Activated T-cell treated with anti-CD3 and anti-CD28 coated beads, Interleukin-2, amount 50 U/mL, for 72 hours (primary cell): ENCODE results near the gene GPM6B. TPM values are rescaled to one million over a fixed set of nuclear protein-coding genes. Genes with fewer than 3 reads are reported as not detected.

Experiments used
- ATAC-seq, 2 donors: fragments of 150-1000 bp; cut with Tn5 transposase; replicated peaks in 1 of 2; 2 replicates each; pipeline ENCODE4 v1.10.0; 2021; ENCODE audit warnings: moderate library complexity in 2 of 2, mild to moderate bottlenecking in 1 of 2
- DNase-seq, 2 donors: peaks; one replicate each; pipeline ENCODE4 v3.0.0; 2021 to 2022; ENCODE audit warnings: mixed read lengths in 1 of 2
- H3K27ac Mint-ChIP-seq: one replicate; pipeline ENCODE4 v1.8.0; 2022; ENCODE audit warnings: mild to moderate bottlenecking, moderate library complexity, mixed read lengths
- H3K27me3 Mint-ChIP-seq: one replicate; pipeline ENCODE4 v1.8.0; 2022; ENCODE audit warnings: low read depth, mixed read lengths
- H3K36me3 Mint-ChIP-seq, 2 donors: one replicate each; pipeline ENCODE4 v1.8.0; 2022; ENCODE audit warnings: mixed read lengths in 2 of 2, mild to moderate bottlenecking in 1 of 2; ENCODE audit not compliant: insufficient read depth in 2 of 2
- H3K4me1 Mint-ChIP-seq: one replicate; pipeline ENCODE4 v1.8.0; 2022; ENCODE audit warnings: low read depth, mixed read lengths
- H3K4me3 Mint-ChIP-seq, 2 donors: one replicate each; pipeline ENCODE4 v1.8.0; 2022; ENCODE audit warnings: mild to moderate bottlenecking in 2 of 2, mixed read lengths in 2 of 2, moderate library complexity in 2 of 2
- H3K9me3 Mint-ChIP-seq, 2 donors: one replicate each; pipeline ENCODE4 v1.8.0; 2022; ENCODE audit warnings: mixed read lengths in 2 of 2
- total RNA-seq, 2 donors: library from RNA; stranded (reverse); gene quantifications; one replicate each; pipeline ENCODE4 v1.2.3, GENCODE V29; 2022

GPM6B gene, protein sequence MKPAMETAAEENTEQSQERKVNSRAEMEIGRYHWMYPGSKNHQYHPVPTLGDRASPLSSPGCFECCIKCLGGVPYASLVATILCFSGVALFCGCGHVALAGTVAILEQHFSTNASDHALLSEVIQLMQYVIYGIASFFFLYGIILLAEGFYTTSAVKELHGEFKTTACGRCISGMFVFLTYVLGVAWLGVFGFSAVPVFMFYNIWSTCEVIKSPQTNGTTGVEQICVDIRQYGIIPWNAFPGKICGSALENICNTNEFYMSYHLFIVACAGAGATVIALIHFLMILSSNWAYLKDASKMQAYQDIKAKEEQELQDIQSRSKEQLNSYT
- total RNA-seq, result not detected

DNA sequence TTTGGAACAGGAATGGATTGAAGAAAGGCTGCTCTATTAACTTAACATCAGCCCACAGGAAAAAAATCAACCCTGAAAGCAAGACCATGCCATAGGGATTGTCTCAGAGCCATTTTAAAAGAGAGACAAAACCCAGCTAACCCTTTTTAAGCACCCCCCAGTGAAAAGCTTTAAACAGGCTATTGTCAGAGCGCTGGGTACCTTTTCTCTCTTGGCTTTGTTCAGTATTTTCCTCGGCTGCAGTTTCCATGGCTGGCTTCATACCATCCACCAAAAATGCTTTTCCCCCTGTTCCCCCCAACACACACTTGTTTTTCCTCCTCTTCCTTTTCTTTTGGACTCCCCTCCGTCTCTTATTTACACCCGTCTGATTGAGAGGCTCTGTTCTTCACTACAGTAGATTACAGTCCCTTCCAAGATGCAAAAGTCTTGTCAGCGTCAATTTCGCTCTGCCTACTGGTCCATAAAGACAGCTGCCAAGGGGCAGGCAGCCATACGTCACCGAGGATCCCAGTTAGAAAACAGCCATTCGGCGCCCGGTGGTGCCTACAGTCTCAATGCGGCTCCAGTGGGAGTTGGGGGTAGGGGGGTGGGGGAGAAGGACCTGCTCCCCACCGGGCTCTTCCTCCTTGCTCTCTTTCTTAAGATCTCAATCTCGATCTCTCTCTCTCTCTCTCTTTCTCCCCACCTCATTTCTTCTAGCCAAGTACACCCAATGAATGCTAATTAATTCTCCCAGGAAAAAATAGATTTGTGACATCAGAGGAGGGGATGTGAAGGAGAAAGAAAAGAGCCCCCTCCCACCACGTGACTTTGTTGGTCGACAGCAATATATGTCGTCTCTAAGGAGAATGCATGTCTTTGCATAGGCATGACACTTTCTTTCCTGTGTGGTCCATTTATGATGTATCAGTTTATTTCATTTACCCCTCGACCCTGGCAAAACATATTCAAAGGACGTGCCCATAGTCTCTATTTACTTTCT is at the start of gene GPM6B:
TSS of gene GPM6B (minus strand) at position 451 of the 985 bp plus-strand sequence. CDS start at position 262, 189 bp downstream.
- Mint-ChIP-seq H3K4me1 (no peaks in the 10 kb centered on the region), H3K9me3 (no peaks in the 10 kb centered on the region), H3K27me3 (peaks cover 66% of the 10 kb centered on the region), H3K27ac (no peak within 1 kb of the TSS), H3K36me3 (no peaks in the 10 kb centered on the region), H3K4me3 (no peak within 1 kb of the TSS)
- ATAC-seq (no peak), DNase-seq (no peak)

DNA sequence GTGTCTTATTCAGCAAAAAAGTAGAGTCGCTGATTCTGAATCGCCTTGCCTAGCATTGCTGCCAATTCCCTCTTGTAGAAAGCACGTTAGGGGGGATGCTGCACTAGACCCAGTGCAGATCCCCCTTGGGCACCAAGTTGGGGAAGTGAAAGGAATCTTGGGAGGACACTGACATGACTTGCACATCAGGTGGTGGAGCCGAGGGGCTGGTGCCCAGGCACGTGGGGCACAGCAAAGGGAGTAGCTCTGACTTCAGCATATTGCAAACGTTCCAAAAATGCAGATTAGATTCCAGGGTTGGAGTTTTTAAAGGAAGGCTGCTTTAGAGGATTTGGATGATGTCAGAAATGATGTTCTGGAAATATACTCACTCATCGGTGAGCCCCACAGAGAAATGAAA is 47.4 kb upstream of the GPM6B start:
- H3K27ac Mint-ChIP-seq, result no peak overlapping the region

DNA sequence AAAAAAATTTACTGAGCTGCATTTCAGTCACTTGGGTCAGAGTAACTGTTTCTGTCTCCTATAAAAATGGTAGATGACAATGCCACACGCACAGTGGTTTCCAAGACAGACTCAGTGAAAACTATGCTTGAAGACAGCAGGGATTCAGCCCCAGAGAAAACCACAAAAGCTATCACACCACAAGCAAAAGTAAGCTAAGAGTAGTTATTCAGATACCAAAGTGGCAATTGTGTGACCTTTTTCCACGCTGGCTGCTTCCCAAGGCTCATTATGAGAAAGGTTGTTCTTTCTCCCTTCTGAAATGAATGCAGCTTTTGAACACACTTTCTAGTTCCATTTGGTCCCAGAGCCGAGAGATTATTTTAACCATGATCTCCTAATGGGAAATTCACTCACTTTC is 46.4 kb upstream of the GPM6B start:
- DNase-seq, result no peak
- Mint-ChIP-seq H3K36me3 (no peaks in the 10 kb centered on the region), H3K9me3 (no peaks in the 10 kb centered on the region), H3K27ac (no peak overlapping the region), H3K27me3 (peaks cover 55% of the 10 kb centered on the region), H3K4me3 (no peak overlapping the region), H3K4me1 (no peaks in the 10 kb centered on the region)
- no peak for ATAC-seq

More for the DNA sequence above, 47.4 kb upstream of the GPM6B start:
- H3K4me3 Mint-ChIP-seq, result no peak overlapping the region
- no peak for ATAC-seq
- H3K27me3 Mint-ChIP-seq, result peaks cover 58% of the 10 kb centered on the region
- no peaks in the 10 kb centered on the region for H3K36me3 Mint-ChIP-seq
- no peak for DNase-seq
- no peaks in the 10 kb centered on the region for H3K9me3 Mint-ChIP-seq
- no peaks in the 10 kb centered on the region for H3K4me1 Mint-ChIP-seq

DNA sequence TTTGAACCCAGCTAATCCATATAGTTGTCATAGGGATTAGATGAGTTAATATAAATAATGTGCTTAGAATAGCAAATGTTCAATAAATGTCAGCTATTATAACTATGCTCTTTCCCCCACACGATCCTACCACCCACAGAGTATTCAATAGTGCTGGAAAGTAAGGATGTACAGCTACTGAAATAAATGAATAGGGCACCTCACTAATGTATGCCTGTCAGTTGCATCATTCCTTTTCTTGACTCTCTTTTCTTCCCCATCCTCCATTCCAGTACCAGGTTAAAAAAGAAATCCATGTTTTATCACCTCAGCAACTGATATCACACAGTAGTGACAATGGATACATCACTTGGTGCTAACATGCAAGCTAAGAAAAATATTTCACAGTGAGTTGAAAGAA is 42.8 kb upstream of the GPM6B start:
- Mint-ChIP-seq H3K4me1 (no peaks in the 10 kb centered on the region), H3K27ac (no peak overlapping the region), H3K9me3 (no peaks in the 10 kb centered on the region), H3K36me3 (no peaks in the 10 kb centered on the region), H3K4me3 (no peak overlapping the region), H3K27me3 (peaks cover 58% of the 10 kb centered on the region)
- ATAC-seq (no peak), DNase-seq (no peak)

DNA sequence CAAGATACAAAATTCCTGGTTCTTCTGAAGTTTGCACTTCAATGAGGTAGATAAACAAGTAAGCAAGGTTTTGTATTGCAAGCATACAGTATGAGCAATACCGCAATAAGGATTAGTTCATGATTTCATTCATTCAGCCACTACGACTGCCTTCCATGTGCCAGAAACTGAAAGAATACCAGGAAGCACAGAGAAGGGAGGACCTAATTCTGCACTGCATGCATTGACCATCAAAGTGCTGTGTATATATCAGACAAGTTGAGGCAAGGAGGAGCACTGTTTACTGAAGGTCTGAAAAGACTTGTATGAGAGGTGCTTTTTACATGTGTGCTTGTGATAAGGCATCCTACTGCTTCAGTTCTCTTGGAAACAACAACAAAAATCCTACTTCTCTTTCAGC is 40.9 kb upstream of the GPM6B start:
- Mint-ChIP-seq H3K4me3 (no peak overlapping the region), H3K27me3 (peaks cover 56% of the 10 kb centered on the region), H3K9me3 (no peaks in the 10 kb centered on the region), H3K4me1 (no peaks in the 10 kb centered on the region), H3K27ac (no peak overlapping the region), H3K36me3 (no peaks in the 10 kb centered on the region)
- no peak for DNase-seq
- no peak for ATAC-seq

DNA sequence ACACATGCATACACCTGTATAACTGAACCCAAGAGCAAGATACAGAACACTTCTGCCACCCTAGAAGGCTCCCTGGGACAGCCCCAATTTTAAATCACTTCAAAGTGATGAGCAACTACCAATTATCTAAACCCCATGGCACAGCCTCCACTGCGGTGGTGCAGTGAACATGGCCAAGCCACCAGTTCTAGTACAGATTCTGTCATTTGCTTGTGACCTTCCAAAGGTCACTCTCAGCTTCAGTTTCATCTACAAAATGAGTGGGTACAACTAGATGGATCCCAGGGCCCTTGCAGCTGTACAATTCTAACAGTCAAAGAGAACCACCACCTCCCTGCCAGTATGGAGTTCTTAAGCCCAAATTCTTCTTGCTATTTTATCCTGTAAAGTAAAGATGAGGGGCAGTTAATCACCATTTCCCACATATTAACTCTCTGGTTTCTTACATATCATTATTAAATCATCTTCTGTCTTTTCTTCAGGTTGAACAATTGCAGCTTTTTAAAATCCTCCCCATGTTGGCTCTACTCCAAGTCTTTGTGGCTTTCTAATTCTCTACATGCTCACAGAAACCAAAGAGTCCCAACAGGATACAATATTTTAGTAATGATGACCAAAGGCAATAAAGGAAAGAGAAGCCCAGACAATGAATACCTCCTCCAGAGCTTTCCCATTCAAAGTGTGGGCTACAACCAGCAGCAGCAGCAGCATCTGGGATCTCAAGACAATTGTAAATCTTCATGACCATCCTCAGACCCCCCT is 39.0 kb upstream of the GPM6B start:
- H3K9me3 Mint-ChIP-seq, result peaks cover 0 to 3% of the 10 kb centered on the region in 2 donors

DNA sequence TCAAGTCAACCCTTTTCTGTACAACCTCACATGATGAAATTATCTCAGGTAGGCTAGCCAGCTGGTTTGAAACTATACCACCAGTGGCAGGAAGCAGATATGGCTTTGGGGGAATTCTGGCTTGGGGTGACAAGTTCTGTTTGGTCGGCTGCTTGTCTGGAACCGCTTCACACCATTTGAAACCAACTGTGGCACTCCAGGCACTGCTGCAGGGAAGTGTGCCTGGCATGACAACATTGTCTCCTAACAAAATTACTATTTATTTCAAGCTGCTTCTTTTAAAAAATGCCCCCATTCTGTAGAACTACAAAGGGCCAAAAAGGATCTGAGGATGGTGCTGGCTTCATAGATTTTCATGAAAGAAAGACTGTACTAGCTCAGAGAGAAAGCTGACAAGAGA is 37.1 kb upstream of the GPM6B start:
- no peaks in the 10 kb centered on the region for H3K4me1 Mint-ChIP-seq
- H3K36me3 Mint-ChIP-seq, result peaks cover 0 to 2% of the 10 kb centered on the region in 2 donors
- H3K27ac Mint-ChIP-seq, result no peak overlapping the region
- ATAC-seq (no peak), DNase-seq (no peak)
- H3K9me3 Mint-ChIP-seq, result peaks cover 0 to 4% of the 10 kb centered on the region in 2 donors
- peaks cover 55% of the 10 kb centered on the region for H3K27me3 Mint-ChIP-seq
- H3K4me3 Mint-ChIP-seq, result no peak overlapping the region

More for the DNA sequence above, 39.0 kb upstream of the GPM6B start:
- Mint-ChIP-seq H3K27me3 (peaks cover 63% of the 10 kb centered on the region), H3K4me3 (no peak overlapping the region), H3K4me1 (no peaks in the 10 kb centered on the region), H3K36me3 (peaks cover 0 to 2% of the 10 kb centered on the region in 2 donors), H3K27ac (no peak overlapping the region)
- ATAC-seq (no peak), DNase-seq (no peak)

DNA sequence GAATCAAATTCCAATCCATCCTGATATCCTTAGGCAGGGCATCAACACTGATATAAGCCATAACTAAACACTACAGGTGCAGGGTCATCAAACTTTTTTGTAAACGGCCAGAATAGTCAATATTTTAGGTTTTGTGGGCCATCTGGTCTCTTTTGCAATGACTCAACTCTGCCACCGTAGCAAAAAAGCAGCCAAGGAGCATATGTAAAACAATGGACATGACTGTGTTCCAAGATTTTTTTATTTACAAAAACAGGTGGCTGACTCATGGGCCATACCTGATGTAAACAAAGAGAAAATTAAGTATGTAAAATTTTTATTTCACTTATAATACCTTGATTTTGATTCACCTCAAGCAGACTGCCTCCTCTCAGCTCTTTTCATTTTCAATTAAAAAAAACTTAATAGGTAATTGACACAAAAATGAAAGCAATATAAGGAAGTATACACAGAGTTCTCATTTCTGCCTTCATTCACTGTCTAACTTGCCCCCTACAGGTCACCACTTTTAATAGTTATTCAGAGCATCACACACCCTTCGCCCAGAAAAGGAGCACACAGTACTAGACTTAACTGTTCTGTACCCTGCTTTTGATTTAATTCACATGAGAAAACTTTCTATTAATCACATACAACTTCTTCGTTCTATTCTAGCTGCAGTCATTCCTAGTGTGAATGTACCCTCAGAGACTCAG is 35.3 kb upstream of the GPM6B start:
- ATAC-seq (no peak), DNase-seq (no peak)
- H3K27ac Mint-ChIP-seq, result no peak overlapping the region
- H3K4me3 Mint-ChIP-seq, result no peak overlapping the region
- H3K4me1 Mint-ChIP-seq, result no peaks in the 10 kb centered on the region
- peaks cover 0 to 4% of the 10 kb centered on the region in 2 donors for H3K9me3 Mint-ChIP-seq
- peaks cover 0 to 2% of the 10 kb centered on the region in 2 donors for H3K36me3 Mint-ChIP-seq
- peaks cover 55% of the 10 kb centered on the region for H3K27me3 Mint-ChIP-seq

DNA sequence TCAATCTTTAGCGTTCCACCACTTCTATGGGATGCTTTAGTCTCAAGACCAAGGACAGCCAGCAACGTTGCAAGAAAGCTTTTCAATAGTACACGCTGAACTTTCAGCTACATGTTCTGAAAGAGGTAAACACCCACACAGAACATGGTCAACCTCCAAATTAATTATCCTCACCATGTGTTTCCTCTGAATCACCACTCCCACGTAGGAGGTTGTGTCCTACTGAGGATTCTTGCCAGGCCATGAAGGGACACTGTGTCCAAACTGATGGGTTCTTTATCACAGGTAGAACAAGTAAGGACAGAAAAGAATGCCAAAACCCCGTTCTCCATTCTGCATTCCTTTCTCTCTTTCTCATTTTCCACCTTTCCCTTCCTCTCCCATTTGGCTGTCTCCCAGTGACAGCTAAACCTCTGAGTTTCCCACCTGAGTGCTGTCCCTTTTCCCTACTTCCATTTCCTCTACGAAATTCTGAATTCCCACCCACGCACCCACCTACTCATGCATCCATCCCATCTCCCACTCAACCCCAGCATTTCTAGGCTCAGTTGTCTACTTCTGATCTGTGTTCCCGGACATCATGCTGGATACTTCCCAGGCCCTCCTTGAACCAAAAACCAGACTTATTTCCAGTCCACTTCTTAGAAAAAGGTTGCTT is 29.0 kb upstream of the GPM6B start:
- DNase-seq (no peak), ATAC-seq (no peak)
- Mint-ChIP-seq H3K9me3 (peaks cover 1 to 4% of the 10 kb centered on the region in 2 donors), H3K27me3 (peaks cover 51% of the 10 kb centered on the region), H3K36me3 (no peaks in the 10 kb centered on the region), H3K27ac (no peak overlapping the region), H3K4me3 (no peak overlapping the region), H3K4me1 (no peaks in the 10 kb centered on the region)

DNA sequence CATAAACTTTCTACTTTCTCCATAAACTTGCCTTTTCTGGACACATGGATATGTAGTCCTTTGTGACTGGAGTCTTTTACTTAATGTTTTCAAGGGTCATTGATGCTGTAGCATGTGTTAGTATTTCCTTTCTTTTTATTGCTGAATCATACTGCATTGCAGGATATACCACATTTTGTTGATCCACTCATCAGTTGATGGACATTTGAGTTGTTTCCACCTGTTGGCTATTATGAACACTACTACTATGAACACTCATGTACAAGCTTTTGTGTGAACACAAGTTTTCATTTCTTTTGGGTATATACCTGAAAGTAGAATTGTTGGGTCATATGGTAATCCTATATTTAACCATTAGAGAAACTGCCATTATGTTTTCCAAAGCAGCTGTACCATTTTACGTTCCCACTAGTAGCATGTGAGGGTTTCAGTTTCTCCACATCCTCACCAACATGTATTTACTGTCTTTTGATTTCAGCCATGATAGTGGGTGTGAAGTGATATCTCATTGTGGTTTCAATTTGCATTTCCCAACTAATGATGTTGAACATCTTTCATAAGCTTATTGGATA is 26.3 kb upstream of the GPM6B start:
- Mint-ChIP-seq H3K4me3 (no peak overlapping the region), H3K36me3 (no peaks in the 10 kb centered on the region), H3K27ac (no peak overlapping the region), H3K4me1 (no peaks in the 10 kb centered on the region), H3K9me3 (peaks cover 0 to 4% of the 10 kb centered on the region in 2 donors), H3K27me3 (peaks cover 63% of the 10 kb centered on the region)
- ATAC-seq, result no peak
- no peak for DNase-seq

DNA sequence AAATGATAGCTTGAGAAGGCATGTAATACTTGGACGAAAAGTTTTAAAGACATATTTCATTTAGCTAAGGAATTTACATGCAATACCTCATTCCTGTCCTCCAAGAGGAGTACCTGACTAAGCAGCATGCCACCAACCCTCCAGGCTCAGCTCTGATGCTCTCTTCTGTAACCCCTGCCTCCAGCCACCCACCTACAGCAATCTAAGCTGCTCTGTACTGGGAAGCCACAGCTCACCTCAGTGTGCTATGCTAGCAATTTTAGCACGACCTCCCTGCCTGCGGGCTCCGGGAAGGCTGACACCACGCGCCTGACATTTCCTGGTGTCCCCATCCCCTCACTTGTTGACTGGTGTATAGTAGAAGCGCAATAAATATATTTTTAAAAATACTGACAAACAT is 23.2 kb upstream of the GPM6B start:
- Mint-ChIP-seq H3K4me1 (no peaks in the 10 kb centered on the region), H3K36me3 (no peaks in the 10 kb centered on the region), H3K9me3 (peaks cover 0 to 4% of the 10 kb centered on the region in 2 donors), H3K27ac (no peak overlapping the region), H3K27me3 (peaks cover 70% of the 10 kb centered on the region), H3K4me3 (no peak overlapping the region)
- ATAC-seq, result no peak
- DNase-seq, result no peak
